Measurements from ENCODE around the gene ALG13.

The ALG13 gene

GRCh38 chrX:111648802-111649201 is 32.2 kb upstream of the ALG13 start:
- POLR2A ChIA-PET = no interaction called here
- TF ChIP-seq, protein P1, sequence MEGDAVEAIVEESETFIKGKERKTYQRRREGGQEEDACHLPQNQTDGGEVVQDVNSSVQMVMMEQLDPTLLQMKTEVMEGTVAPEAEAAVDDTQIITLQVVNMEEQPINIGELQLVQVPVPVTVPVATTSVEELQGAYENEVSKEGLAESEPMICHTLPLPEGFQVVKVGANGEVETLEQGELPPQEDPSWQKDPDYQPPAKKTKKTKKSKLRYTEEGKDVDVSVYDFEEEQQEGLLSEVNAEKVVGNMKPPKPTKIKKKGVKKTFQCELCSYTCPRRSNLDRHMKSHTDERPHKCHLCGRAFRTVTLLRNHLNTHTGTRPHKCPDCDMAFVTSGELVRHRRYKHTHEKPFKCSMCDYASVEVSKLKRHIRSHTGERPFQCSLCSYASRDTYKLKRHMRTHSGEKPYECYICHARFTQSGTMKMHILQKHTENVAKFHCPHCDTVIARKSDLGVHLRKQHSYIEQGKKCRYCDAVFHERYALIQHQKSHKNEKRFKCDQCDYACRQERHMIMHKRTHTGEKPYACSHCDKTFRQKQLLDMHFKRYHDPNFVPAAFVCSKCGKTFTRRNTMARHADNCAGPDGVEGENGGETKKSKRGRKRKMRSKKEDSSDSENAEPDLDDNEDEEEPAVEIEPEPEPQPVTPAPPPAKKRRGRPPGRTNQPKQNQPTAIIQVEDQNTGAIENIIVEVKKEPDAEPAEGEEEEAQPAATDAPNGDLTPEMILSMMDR (IDR thresholded peaks at IDR 0.05; ENCODE audit: control extremely low read depth, extremely low read depth, low read depth, missing control alignments) = no peak
- CTCF ChIA-PET = no interaction called here
- no peak for DNase-seq (ENCODE audit: extremely low spot score)

- DNase-seq (ENCODE audit: extremely low spot score) = no peak
- TF ChIP-seq, protein P1 (IDR thresholded peaks at IDR 0.05; ENCODE audit: control extremely low read depth, extremely low read depth, low read depth, missing control alignments) = no peak
- CTCF ChIA-PET = no interaction called here
- POLR2A ChIA-PET = no interaction called here
These were observed 31.3 kb upstream of the ALG13 start for GRCh38 chrX:111649638-111650037.

GRCh38 chrX:111650845-111651244 is 30.1 kb upstream of the ALG13 start:
- TF ChIP-seq, protein P1 (IDR thresholded peaks at IDR 0.05; ENCODE audit: control extremely low read depth, extremely low read depth, low read depth, missing control alignments) = no peak
- POLR2A ChIA-PET = no interaction called here

DNA sequence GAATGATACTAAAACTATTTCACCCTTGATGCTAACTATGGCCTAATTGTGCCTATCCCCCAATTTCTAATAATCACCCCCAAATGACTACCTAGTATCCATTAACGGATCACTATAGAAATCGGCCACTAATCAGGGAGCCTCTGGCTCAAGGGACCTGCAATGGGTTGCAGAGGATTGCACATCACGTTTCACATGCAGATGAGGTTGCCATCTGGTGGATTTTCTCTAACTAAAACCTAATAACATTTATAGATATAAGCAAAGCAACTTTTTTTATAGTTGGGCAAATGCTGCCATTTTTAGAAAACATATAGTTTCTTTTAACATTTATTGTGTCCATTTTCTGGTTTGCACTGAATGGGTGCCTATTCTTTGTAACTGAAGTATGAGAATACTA is 28.3 kb upstream of the ALG13 start:
- CTCF ChIA-PET = no interaction called here
- POLR2A ChIA-PET = no interaction called here
- DNase-seq (ENCODE audit: extremely low spot score) = no peak
- TF ChIP-seq, protein P1 (IDR thresholded peaks at IDR 0.05; ENCODE audit: control extremely low read depth, extremely low read depth, low read depth, missing control alignments) = no peak

More at GRCh38 chrX:111650845-111651244, 30.1 kb upstream of the ALG13 start:
- CTCF ChIA-PET = no interaction called here
- no peak for DNase-seq (ENCODE audit: extremely low spot score)

DNA sequence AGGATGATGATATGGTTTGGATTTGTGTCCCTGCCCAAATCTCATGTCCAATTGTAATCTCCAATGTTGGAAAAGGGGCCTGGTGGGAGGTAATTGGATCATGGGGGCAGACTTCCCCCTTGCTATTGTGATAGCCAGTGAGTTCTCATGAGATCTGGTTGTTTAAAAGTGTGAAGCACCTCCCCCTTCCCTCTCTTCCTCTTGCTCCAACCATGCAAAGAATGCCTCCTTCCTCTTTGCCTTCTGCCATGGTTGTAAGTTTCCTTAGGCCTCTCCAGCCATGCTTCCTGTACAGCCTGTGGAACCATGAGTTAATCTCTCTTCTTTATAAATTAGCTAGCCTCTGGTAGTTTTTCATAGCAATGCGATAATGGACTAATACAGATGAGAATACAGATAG is 19.7 kb upstream of the ALG13 start:
- CTCF ChIA-PET = no interaction called here
- no peak for DNase-seq (ENCODE audit: extremely low spot score)
- POLR2A ChIA-PET = no interaction called here
- TF ChIP-seq, protein P1 (IDR thresholded peaks at IDR 0.05; ENCODE audit: control extremely low read depth, extremely low read depth, low read depth, missing control alignments) = no peak

DNA sequence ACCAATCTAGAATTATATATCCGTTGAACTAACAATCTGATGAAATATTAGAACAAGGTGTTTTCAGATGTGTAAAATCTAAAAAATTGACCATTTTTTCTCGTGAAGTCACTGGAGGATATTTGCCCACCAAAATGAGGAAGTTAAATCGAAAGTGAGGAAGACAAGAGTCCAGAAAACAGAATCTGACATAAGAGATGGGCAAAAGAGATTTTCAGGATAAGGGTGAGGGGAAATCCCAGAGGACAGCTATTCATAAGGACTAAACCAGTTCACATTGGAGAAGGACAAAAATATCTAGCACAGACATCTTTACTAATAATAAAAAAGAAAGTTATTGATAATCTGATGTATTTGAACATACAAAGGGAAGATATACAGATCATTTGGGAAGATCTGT is 18.7 kb upstream of the ALG13 start:
- ChIA-PET CTCF (no interaction called here), POLR2A (no interaction called here)
- DNase-seq (ENCODE audit: extremely low spot score) = no peak
- TF ChIP-seq, protein P1 (IDR thresholded peaks at IDR 0.05; ENCODE audit: control extremely low read depth, extremely low read depth, low read depth, missing control alignments) = no peak

DNA sequence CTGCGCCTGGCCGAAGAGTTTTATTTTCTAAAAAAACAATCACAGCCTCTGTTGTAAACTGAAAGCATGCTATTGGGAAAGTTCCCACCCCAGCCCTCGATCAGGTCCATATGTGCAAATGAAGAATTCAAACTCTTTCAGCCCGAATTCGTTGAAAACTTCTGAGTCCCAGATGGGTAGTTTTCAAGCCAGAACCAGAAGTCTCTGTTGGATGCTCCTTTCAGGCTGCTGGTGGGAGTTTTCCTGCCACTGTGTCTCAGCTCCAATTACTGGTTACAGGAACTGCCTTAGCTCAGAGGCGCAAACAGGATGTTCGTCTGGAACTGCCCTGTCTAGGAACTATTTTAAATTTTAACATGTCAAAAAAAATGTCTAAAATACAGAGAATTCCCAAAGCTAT is 9.3 kb upstream of the ALG13 start:
- ChIA-PET POLR2A (no interaction called here), CTCF (no interaction called here)
- TF ChIP-seq, protein P1 (IDR thresholded peaks at IDR 0.05; ENCODE audit: control extremely low read depth, extremely low read depth, low read depth, missing control alignments) = no peak
- DNase-seq (ENCODE audit: extremely low spot score) = no peak
